RPMI8226 (cell line): Measurements from ENCODE around the gene NRIP1.
"Not testable (repeated sequence)": the region's sequence is repeated elsewhere in the genome, so short reads cannot be mapped to it uniquely, and the experiment has no call there.

Experiments
- DNase-seq: peaks from one replicate; pipeline ENCODE4 v3.0.0-alpha.2; 2015

NRIP1 gene

GRCh38 chr21:14968821-14969220 is 96.0 kb downstream of the NRIP1 start:
- DNase-seq, result no peak

- no peak for DNase-seq
Observed at GRCh38 chr21:14968029-14968428, 96.8 kb downstream of the NRIP1 start.

- DNase-seq, result no peak
Observed at GRCh38 chr21:14964621-14965020, 100.2 kb downstream of the NRIP1 start.

- no peak for DNase-seq
Observed at GRCh38 chr21:14962217-14962616, 102.6 kb downstream of the NRIP1 start.

- DNase-seq, result no peak
Observed at GRCh38 chr21:14961502-14961901, 103.3 kb downstream of the NRIP1 start.

GRCh38 chr21:14959343-14959742 is 105.5 kb downstream of the NRIP1 start:
- DNase-seq, result no peak

GRCh38 chr21:14957836-14958235 is 107.0 kb downstream of the NRIP1 start:
- no peak for DNase-seq

- no peak for DNase-seq
Observed at GRCh38 chr21:14956807-14957206, 108.0 kb downstream of the NRIP1 start.

- DNase-seq, result no peak
Observed at GRCh38 chr21:14955936-14956520, 108.8 kb downstream of the NRIP1 start.

- no peak for DNase-seq
Observed at GRCh38 chr21:14952916-14953315, 111.9 kb downstream of the NRIP1 start.

GRCh38 chr21:14949603-14950002 is 115.2 kb downstream of the NRIP1 start:
- no peak for DNase-seq

- DNase-seq, result no peak
Observed at GRCh38 chr21:14947613-14948160, 117.1 kb downstream of the NRIP1 start.

GRCh38 chr21:14945176-14945575 is 119.6 kb downstream of the NRIP1 start:
- no peak for DNase-seq

GRCh38 chr21:14943616-14944015 is 121.2 kb downstream of the NRIP1 start:
- no peak for DNase-seq

GRCh38 chr21:14942801-14943490 is 121.9 kb downstream of the NRIP1 start:
- DNase-seq, result no peak

- DNase-seq, result not testable (repeated sequence)
Observed at GRCh38 chr21:14927324-14927723, 137.5 kb downstream of the NRIP1 start.

- no peak for DNase-seq
Observed at GRCh38 chr21:14926186-14926585, 138.6 kb downstream of the NRIP1 start.

GRCh38 chr21:14923468-14923867 is 141.3 kb downstream of the NRIP1 start:
- DNase-seq, result no peak

- DNase-seq, result no peak
Observed at GRCh38 chr21:14922980-14923379, 141.8 kb downstream of the NRIP1 start.

GRCh38 chr21:14918527-14918926 is 146.3 kb downstream of the NRIP1 start:
- DNase-seq, result no peak

- DNase-seq, result no peak
Observed at GRCh38 chr21:14917762-14918161, 147.0 kb downstream of the NRIP1 start.

GRCh38 chr21:14916676-14917141 is 148.1 kb downstream of the NRIP1 start:
- no peak for DNase-seq

- no peak for DNase-seq
Observed at GRCh38 chr21:14913638-14914037, 151.2 kb downstream of the NRIP1 start.

- DNase-seq, result no peak
Observed at GRCh38 chr21:14911351-14911750, 153.4 kb downstream of the NRIP1 start.
